Putamen (tissue), 1 donor: ENCODE data around the gene KDM4C.

Experiments used
- DNase-seq: peaks from one replicate; pipeline ENCODE4 v3.0.0-alpha.2; 2016; ENCODE audit warnings: low spot score

KDM4C gene

DNA sequence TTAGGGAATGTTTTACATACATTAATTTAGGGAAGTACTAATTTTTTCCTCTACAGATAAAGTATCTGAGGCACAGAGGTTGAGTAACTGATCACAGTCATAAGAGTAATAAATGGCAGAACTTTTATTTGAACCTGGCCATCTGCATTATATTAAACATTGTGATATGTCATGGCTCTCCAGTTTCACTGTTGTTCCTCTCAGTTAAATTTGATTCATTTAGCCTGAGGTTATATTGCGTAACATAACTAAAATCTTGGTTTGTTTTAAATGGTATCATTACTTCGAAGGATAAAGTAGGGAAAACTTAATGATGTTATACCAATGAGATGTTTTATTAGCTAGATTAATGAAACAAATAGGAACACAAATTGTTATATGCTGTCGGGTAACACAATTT is 284.4 kb downstream of the KDM4C start:
- no peak for DNase-seq

DNA sequence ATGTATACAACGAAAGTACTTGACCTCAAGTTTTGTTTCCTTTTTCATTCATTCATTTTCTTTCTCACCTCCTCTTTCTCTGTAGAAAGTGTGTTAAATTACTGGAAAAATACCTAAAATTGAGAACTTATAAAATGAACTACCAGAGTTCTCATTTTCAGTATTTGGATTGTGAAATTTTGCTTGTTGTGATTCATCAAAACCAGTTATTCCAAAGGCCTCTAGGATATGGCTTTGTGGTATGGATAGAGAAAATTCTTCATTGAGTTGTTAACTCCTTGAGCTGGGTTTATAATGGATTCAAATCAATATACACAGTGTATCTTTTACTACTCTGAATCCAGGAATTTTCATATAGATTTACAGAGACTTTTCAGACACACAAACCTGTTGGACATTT is 287.6 kb downstream of the KDM4C start:
- DNase-seq: no peak

DNA sequence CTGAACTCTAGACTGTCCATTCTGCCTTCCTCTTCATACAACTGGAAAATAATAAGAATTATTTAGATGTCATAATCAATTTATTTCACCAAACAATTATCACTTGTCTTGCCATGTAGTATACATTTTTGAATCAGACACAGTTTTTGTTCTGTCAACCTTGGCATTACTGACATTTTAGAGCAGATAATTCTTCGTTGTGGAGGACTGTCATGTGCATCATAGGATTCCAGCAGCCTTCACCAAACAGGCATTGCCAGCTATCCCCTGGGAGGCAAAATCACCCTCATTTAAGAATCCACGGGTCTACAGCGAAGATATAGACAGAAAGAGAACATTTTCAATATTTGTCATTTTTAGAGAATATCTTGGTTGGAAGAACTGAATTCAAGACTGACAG is 293.9 kb downstream of the KDM4C start:
- DNase-seq: no peak

DNA sequence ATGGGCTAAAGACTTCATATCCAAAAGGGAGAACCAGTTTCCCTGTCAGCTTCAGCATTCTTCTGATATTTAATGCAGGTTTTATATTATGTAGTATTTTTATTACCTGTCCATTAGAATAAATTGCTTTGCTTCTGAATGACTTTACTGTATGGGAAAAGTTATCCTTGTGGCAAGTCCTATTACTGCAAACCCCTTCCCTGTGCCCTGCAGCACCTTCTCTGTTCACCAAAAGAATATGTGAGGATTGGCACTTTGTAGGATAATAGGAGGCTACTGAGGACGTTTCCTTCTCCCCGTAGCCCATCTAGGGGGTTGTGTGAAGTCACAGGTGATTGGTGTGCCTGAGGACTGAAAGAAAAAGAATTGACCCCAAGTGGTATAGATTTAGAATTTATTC is 296.1 kb downstream of the KDM4C start:
- no peak for DNase-seq

DNA sequence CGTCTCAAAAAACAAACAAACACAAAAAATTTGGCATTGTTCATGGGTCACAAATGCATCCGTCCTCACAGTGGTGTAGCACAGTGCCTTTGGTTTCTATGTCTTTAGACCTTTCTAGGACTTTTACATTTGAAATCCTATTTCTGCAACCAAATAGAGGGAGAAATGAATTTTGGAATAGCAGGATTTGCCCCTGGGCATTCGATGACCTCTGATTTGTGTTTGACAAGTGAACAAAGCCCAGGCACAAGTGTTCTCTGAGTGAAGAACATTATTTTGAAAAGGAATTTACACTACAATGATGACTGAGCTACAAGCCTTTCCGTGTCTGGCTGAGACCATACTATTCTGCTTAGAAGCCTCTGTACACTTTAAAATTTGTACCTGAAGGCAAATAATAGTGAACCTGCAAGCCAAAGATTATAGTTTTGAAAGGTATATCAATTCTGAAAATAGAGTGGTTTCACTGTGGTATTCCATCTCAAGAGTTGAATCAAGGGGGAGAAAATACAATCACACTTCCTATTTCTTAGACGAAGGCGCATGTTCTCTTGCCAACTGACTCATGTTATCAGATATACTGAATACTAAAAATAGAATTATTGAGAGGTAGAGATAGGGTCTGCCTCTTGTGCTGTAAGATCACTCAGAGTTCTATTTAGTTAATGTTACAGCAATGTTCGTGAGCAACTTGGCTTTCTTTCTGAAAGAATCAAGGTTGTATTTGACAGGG is 297.6 kb downstream of the KDM4C start:
- no peak for DNase-seq

DNA sequence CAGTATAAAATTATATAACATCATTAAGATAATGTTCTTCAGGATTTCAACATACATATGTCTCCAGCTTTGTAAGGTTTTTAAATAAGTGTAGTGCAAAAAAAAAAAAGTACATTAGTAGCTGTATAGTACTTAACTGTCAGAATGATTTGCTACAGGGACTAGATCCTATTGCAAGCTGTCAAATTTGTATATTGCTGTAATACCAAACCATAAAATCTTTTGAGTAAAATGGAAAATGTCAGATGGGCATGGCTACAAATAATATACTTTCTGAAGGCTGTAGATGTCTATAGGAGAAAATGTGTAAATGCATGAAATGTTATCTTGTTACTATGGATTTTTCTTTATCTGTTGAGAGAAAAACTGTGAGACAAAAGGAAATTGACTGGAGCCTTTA is 298.5 kb downstream of the KDM4C start:
- DNase-seq: no peak

DNA sequence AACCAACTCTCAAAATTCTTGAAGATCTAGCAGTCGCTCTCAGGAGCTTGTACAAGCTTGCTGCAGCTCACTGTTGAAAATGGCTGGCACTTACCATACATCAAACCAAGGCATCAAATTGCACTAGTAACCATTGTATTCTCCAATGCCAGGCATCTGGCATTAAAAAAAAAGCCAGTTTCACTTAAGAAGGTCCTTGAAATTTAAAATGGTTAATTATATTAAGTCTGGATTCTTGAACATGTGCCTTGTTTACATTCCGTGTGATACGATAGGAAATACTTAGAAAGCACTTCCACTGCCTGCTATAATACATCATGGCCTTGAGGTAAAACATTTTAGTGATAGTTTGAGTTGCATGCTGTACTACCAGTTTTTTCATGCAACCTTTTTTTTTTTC is 300.7 kb downstream of the KDM4C start:
- DNase-seq: no peak

DNA sequence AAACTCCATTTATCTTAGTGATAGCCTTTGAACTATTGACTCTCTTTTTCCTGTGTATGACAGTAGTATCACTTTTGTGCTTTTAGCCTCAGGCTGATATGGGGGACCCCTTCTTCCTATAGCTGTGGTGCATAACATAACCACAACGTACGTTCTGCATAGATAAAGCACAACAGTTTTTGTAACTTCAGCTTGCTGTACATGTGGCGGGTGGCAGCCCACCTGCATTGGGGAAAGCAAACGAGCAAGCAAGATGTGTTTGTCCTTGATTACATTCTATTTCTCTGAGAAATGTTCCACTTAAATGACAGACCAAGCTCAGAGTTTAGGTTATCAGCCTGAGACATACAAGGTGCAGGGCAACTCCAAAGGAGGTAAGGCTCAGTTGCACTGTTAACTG is 309.4 kb downstream of the KDM4C start:
- DNase-seq: no peak

DNA sequence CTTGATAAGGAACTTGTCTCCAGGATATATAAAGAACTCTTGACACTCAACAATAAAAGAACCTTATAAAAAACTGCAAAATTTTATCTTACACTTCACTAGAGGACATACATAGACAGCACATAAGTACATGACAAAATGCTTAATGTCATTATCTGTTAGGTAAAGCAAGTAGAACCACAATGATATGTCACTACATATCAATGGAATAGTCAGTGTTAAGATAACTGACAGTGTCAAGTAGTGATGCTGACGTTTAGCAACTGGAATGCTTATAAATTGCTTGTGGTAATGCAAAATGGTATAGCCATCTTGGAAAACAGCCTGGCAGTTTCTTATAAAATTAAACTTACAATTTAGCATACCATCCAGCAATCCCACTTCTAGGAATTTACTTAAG is 314.1 kb downstream of the KDM4C start:
- DNase-seq: no peak

DNA sequence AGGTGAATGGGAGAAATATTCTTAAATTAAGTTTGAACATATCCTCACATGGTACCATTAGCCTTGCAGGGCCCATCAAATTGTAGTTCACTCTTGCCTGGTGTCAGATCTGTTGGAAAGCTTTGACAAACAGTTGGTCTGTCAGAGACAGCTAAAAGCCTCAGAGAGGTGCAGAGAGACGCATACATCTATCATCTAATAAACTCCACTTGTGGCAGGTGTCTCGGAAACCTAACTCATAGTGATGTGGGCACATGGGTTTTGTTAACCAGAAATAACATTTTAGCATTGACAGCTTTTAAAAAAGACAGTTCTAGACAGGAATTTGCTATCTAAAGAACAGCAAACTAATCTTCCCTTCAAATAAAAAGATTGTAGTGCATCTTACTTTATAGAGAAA is 315.9 kb downstream of the KDM4C start:
- DNase-seq: no peak

DNA sequence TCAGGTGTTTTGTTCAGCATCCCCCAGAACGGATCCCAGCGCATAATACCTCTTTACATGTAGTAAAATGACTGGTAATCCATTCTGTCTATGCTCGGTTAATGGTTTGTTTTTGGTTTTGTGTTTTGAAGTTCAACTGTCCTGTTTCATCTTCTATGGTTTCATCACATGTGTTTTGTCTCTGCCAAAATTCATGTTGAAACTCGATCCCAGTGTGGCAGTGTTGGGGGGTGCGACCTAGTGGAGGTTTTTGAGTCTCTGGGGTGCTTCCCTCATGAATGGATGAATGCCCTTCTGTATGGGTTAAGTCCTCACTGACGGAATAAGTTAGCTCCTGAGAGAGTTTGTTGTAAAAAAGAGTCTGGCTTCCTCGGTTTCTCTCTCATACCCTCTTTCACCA is 317.4 kb downstream of the KDM4C start:
- no peak for DNase-seq

DNA sequence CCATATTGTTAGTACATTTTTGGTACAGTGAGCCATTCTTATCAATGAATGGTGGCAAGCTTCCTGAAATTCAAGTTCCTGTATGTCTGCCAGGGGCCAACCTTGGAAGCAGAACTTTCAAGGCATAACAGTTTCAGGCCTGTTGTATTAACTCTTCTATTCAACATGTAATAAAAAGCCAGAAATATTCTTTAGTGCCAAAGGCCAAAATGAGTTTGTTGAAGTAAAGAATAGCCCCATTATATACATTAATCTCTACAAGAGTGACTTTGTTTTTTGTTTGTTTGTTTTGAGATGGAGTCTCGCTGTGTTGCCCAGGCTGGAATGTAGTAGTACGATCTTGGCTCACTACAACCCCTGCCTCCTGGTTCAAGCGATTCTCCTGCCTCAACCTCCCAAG is 321.3 kb downstream of the KDM4C start:
- no peak for DNase-seq

DNA sequence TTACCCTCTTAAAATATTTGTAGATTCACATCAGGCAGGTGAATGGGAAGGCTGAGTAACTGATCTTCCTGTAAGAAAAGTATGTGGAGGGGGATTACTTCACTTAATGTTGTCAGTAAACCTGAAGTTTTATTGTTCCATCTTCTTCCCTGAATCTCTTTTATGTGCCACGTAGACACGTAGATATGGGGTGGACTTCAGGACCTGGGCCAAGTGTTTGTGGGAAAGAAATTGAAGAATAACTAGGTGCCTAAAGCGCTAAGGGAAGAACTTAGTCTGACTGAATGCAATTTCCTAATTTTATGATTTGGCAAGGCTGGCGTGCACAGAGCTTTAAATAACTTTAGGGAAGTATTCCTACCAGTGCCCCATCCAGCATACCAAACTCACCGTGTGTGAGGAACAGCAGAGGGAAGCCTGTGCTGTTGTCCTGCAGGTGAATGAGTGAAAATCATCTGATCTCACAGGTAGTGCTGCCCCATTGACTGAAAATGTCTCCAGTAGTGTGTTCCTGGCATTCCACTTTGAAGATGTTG is 323.4 kb downstream of the KDM4C start:
- no peak for DNase-seq

DNA sequence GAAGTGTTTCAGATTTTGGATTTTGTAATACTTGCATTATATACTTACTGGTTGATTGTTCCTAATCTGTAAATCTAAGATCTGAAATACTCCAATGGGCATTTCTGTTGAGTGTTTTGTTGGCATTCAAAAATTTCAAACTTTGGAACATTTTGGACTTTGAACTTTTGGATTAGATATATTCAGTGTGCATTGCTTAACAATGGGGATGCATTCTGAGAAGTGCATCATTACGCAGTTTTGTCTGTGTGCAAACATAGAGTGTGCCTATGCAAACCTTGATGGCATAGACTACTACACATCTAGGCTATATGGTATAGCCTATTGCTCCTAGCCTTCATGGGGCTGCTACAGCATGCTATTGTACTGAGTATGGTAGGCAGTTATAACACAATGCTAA is 325.4 kb downstream of the KDM4C start:
- no peak for DNase-seq

DNA sequence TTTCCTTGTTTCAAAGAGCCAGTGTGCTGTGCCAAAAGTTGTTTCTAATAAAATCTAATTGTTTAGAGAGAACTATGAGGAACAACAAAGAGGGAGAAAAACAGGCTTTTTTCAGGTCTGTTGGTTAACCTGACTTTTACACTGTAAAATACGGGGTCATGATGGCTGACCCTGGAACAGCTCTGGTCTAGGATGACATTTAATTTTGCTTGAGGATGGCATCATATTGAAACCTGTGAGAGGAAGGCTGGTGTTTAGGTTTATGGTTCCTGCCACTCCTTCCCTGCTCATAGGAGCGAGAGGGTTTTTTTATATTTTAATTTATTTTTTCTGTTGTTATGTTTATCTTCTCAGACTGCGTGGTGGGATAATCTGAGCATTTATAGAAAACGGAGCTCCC is 327.6 kb downstream of the KDM4C start:
- no peak for DNase-seq

DNA sequence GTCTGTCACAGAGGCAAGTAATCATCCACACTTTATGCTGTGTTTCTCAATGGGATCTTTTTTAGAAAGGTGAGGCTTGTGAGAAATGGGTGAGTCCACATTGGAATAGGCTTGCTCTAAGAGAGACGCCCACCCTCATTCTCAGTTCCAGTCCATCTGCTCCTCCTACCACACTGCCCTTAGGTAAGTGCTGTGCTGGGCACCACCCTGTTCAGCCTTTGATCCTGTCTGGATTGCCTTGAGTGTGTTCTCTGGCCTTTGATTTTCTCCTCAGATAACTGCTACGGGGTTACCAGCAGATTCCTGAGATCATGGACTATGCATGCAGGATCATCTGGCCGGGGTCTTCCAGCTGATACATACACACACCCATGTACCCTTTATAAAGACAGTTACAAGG is 328.6 kb downstream of the KDM4C start:
- DNase-seq: no peak

DNA sequence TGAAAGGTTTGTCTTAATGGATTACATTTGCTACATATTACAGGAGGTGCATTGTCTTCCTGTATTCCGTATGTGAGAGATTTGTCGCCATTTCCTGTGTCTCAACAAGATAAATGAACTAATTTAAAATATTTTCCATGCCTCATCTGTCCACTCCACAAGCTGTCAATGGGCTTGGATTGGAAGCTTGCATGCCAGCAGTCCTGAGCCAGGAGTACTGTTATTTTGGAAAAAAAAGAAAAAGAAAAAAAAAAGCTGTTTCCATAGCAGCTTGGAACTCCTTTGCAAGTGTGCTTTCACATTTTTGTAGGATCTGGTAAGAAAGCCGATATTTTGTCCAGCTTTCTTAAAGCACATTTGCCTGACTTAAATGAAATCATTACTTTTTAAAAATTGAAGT is 330.8 kb downstream of the KDM4C start:
- no peak for DNase-seq

DNA sequence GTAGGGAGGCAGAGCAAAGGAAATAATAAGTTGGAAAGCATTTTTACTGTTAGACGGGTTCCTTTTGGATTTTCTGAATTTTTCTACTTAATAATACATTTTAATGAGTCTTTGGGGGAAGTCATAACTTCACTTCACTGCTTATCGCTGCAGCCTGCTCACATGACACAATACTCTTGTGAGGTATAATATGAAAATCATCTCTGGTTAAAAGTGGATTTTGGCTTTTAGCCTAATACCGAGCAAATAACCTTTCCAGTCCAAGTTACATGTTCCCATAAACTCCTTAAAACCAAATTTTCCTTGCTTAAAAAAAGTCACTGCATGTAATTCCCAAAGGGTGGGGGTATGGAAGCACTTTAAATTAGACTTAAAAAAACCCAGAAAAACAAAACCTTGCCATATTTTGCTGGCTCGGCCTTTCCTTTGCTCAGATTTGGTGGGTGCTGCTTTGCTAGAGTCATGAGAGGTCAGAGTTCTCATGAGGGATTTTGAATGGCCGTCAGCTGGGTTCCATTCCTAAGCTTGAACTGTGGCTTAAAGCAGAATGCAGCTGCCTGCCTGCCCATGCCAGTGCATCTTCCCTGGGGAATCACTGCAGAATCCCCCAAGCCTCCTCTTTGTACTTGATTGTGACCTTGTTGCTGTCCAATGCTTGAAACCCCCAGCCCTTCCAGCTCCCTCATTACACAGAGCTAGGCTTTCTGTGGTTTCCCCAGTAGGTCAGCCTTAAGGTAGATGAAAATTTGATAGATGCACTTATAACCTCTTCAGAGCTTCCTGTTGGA is 331.8 kb downstream of the KDM4C start:
- no peak for DNase-seq

DNA sequence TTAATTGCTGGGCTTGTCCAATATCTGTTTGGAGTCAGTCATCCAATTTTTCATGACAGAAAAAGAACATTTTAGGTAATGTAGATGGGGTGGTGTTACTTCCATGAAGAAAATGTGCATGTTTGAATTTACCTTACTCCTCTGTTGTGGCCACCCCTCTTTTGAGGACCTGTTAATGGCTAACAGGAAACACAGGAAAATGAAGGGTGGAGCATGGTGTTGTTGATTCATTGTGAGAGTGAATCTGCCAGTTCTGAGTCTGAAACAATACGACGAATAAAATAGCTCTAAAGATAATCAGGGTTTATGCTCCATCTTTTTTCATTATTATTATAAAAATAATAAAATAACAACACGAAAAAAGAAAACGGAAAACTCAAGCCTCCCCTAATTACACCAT is 335.3 kb downstream of the KDM4C start:
- DNase-seq: no peak

DNA sequence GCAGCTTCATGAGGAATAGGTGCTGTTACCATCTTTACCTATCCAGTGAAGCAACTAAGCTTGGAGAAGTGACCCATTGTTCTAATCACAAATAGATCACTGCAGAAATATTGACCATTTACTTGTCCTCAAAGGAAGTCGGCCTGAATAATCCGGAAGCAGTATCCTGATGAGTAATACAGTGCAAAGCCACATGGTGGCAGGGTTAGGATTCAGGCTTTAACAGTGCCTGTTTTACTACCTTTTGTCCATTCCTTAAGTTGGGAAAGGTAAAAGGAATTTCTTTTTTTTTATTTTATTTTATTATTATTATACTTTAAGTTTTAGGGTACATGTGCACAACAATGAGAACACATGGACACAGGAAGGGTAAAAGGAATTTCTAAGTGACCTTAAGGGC is 336.3 kb downstream of the KDM4C start:
- no peak for DNase-seq

DNA sequence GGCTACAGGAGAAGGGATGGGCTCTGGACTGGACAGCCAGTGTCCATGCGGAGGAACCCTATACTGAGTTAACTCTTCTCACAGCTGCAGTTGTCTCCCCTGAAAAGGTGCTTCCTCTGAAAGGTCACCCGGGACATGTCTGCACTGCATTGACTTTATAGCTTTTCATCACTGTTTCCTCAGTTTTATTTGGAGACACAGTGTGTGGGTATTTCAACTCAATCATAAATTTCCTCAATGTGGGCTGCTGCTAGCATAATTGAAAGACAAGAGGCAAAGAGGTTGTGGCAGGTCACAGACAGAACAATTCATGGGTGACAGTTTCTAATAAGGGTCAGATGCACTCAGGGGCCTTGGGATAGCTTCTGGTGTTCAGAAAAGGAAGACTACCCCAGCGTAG is 336.8 kb downstream of the KDM4C start:
- no peak for DNase-seq

DNA sequence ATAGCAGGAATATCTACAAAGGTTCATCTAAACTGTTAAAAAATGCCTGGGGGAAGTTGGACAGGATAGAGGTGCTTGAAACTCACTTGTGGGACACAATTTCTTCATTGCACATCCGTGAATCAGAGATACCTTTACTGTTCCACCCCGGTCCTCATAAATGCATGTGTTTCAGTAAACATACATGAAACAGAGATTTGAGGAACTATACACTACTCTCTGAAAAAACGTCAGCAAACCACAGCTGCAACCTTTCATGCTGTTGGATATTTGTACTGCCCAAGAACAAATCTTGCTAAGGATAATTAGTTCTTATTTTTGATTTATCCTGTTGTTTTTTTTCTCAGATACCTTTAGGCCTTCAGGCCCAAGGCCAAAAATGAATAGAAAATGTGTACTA is 337.3 kb downstream of the KDM4C start:
- no peak for DNase-seq

DNA sequence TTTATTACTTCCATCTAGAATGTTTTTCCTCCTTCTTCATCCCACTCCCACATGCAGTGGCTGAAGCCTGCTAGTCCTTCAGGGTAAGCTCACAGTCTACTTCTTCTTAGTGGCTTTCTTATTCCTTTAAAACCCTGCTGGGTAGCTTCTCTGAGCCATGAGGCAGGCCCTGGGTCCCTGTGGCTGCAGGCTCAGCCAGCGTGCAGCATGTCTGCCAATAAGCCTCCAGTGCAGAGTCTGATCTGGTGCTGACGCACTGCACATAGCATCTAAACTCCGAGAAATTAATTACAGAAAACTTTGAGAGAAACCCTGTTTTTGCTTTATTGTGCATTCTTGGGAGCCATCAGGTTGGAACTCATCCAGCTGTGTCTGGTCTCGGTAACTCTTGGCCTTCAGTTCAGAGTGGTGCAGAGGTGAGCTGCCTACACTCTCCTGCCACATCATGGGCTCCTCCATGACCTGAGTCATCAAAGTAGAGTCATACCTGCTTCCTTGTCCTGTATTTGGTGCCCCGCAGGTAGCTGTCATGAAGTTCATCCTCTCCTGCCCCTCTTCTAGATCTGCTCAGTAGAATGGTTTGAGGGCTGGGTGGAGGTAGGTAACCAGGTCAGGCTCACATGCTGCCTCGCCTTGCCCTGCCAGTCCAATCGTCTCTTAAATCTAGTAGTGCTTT is 339.4 kb downstream of the KDM4C start:
- no peak for DNase-seq
